Sigmoid colon (tissue), 7 donors: ENCODE results near the gene TMEM92. TPM values are rescaled to one million over a fixed set of nuclear protein-coding genes. Genes with fewer than 3 reads are reported as not detected.

Experiments
- DNase-seq: peaks from one replicate; pipeline ENCODE4 v3.0.0-alpha.2; 2019
- H3K27ac ChIP-seq, 4 donors: fragments of 200-600 bp; sonication (generic); one replicate each; pipeline ENCODE4 v1.5.1; 2016 to 2019; ENCODE audit warnings: mild to moderate bottlenecking in 1 of 4
- H3K27me3 ChIP-seq, 3 donors: fragments of 200-600 bp; sonication (generic); one replicate each; pipeline ENCODE4 v1.5.1; 2019; ENCODE audit warnings: mild to moderate bottlenecking in 1 of 3
- H3K36me3 ChIP-seq, 4 donors: fragments of 200-600 bp; sonication (generic); one replicate each; pipeline ENCODE4 v1.5.1; 2016 to 2019
- H3K4me1 ChIP-seq, 4 donors: fragments of 200-600 bp; sonication (generic); one replicate each; pipeline ENCODE4 v1.5.1; 2017 to 2019
- H3K4me3 ChIP-seq, 4 donors: fragments of 200-600 bp; sonication (generic); one replicate each; pipeline ENCODE4 v1.5.1; 2017 to 2019; ENCODE audit warnings: mild to moderate bottlenecking in 2 of 4, moderate library complexity in 1 of 4
- H3K9me3 ChIP-seq, 4 donors: fragments of 200-600 bp in 3 of 4; sonication (generic) in 3 of 4; one replicate each; pipeline versions ENCODE4 v1.5.1 to v1.6.1; 2013 to 2019
- EP300 ChIP-seq, 4 donors: sonication (generic); formaldehyde crosslinking; IDR thresholded peaks; one replicate each; pipeline ENCODE4 v1.6.1; 2017; ENCODE audit warnings: antibody characterized with exemption in 4 of 4
- POLR2A ChIP-seq, 2 donors: fragments of 450-650 bp; IDR thresholded peaks; one replicate each; pipeline ENCODE4 v1.6.1; 2016; ENCODE audit warnings: antibody characterized with exemption in 2 of 2, mild to moderate bottlenecking in 2 of 2, moderate library complexity in 2 of 2
- POLR2AphosphoS5 ChIP-seq, 4 donors: sonication (generic); formaldehyde crosslinking; IDR thresholded peaks; one replicate each; pipeline ENCODE4 v1.6.1; 2017; ENCODE audit warnings: antibody characterized with exemption in 4 of 4
- WGBS, 2 donors: extraction: QIAGEN DNeasy Blood & Tissue Kit; methylation state at CpG; one replicate each; pipeline ENCODE4 v1.1.7; 2013; 5-methylcytosine and 5-hydroxymethylcytosine counted together
- intact Hi-C: fragments of 100-400 bp; cut with DNase I; formaldehyde crosslinking; loops from one replicate; pipeline ENCODE4 v1.15.1; 2023
- polyA plus RNA-seq, 3 donors: library from polyadenylated mRNA; stranded (reverse); fragments of 200-250 nt; gene quantifications; one replicate each; pipeline ENCODE4 v1.2.3, GENCODE V29; 2013
- total RNA-seq, 4 donors: library from RNA; depleted of rRNA; stranded (reverse); fragments of >200 nt; gene quantifications; one replicate each; pipeline ENCODE4 v1.1.0, GENCODE V29; 2016
- TF ChIP-seq, protein P1 (sequence below), 4 experiments: fragments of 450-650 bp in 3 of 4; fragments of 200-600 bp in 1 of 4; IDR thresholded peaks; one replicate each; pipeline ENCODE4 v1.5.1; 2016 to 2019; ENCODE audit warnings: antibody characterized with exemption in 4 of 4, mild to moderate bottlenecking in 3 of 4, moderate library complexity in 2 of 4
- donor health status: healthy with polysubstance abuse.
- donor health status: Bipolar disorder and iron deficiency.
- donor health status: healthy.

The TMEM92 gene
- total and polyA plus RNA-seq, 7 donors: 2.5 to 9.7 (median 3.6) TPM; not detected in 4

DNA sequence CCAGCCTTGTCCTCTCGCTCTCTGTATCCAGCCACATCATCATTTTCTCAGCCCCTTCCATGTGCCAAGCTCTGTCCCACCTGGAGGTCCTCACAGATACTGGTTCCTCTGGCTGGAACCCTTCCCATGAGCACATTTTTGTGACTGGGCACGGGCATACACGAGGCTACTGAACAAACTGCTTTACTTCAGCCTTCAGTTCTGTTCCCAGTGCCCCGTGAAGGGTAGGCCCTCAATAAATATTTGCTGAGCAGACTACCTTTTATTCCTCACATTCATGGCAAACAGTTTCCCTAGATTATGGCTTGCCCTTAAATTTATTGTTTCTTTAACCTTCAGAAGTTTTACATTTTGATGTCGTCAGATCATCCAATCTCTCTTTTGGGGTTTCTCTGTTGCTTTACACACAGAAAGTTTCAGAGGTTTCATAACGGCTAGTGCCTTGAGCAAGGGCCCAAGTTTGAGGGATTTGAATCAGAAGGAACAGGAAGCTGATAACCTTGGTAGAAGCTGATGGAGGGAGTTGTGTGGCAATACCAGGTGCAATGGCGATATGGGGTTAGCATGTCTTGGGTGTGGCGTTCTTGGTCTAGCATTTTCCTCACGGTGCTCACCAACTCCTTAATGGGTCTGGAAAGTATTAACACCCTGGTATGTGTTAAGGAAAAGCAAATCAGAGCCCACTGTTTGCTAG is 27.8 kb downstream of the TMEM92 start:
- no peak overlapping the region for H3K27ac ChIP-seq
- intact Hi-C loops: loop anchor here (10.0 kb wide), 1 partner anchor 277 kb away; no protein-coding TSS in a partner anchor
- no peak overlapping the region for H3K4me3 ChIP-seq
- TF ChIP-seq POLR2AphosphoS5 (IDR thresholded peaks at IDR 0.05): no peak
- TF ChIP-seq EP300 (IDR thresholded peaks at IDR 0.05): no peak
- TF ChIP-seq POLR2A (IDR thresholded peaks at IDR 0.05): no peak
- TF ChIP-seq, protein P1, sequence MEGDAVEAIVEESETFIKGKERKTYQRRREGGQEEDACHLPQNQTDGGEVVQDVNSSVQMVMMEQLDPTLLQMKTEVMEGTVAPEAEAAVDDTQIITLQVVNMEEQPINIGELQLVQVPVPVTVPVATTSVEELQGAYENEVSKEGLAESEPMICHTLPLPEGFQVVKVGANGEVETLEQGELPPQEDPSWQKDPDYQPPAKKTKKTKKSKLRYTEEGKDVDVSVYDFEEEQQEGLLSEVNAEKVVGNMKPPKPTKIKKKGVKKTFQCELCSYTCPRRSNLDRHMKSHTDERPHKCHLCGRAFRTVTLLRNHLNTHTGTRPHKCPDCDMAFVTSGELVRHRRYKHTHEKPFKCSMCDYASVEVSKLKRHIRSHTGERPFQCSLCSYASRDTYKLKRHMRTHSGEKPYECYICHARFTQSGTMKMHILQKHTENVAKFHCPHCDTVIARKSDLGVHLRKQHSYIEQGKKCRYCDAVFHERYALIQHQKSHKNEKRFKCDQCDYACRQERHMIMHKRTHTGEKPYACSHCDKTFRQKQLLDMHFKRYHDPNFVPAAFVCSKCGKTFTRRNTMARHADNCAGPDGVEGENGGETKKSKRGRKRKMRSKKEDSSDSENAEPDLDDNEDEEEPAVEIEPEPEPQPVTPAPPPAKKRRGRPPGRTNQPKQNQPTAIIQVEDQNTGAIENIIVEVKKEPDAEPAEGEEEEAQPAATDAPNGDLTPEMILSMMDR (IDR thresholded peaks at IDR 0.05): no peak
- no peaks in the 10 kb centered on the region for H3K9me3 ChIP-seq
- WGBS, 2 donors: 31 to 70% methylated on average over 9 of the region's 9 CpGs
- no peak for DNase-seq
- H3K27me3 ChIP-seq: no peaks in the 10 kb centered on the region
- H3K4me1 ChIP-seq: peaks cover 0 to 17% (median 13%) of the 10 kb centered on the region in 4 donors
- H3K36me3 ChIP-seq: no peaks in the 10 kb centered on the region

DNA sequence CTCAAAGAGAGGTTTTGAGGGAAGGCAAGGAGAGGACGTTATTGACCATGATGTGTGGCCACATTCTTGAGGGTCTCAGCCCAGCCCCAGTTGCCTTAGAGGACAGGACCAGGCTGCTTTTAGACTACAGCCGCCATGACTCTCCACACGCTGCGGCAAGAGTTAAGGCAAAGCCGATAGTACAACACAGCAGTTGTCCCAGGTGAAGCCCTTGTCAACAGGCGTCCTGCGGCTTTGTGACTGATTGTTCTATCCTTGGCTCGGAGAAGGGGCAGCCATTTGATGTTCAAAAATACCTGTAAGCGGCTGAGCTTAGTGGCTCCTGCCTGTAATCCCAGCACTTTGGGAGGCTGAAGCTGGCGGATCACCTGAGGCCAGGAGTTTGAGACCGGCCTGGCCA is 28.8 kb downstream of the TMEM92 start:
- no peaks in the 10 kb centered on the region for H3K36me3 ChIP-seq
- H3K27ac ChIP-seq: no peak overlapping the region
- no peaks in the 10 kb centered on the region for H3K27me3 ChIP-seq
- intact Hi-C loops: loop anchor here (10.0 kb wide), 1 partner anchor 278 kb away; no protein-coding TSS in a partner anchor
- H3K4me1 ChIP-seq: peaks cover 0 to 13% (median 11%) of the 10 kb centered on the region in 4 donors
- no peak for TF ChIP-seq POLR2AphosphoS5 (IDR thresholded peaks at IDR 0.05)
- TF ChIP-seq, protein P1 (IDR thresholded peaks at IDR 0.05): no peak
- TF ChIP-seq POLR2A (IDR thresholded peaks at IDR 0.05): no peak
- no peak for TF ChIP-seq EP300 (IDR thresholded peaks at IDR 0.05)
- WGBS, 2 donors: 96 to 97% methylated on average over 11 of the region's 11 CpGs
- H3K4me3 ChIP-seq: no peak overlapping the region
- DNase-seq: no peak
- H3K9me3 ChIP-seq: no peaks in the 10 kb centered on the region

DNA sequence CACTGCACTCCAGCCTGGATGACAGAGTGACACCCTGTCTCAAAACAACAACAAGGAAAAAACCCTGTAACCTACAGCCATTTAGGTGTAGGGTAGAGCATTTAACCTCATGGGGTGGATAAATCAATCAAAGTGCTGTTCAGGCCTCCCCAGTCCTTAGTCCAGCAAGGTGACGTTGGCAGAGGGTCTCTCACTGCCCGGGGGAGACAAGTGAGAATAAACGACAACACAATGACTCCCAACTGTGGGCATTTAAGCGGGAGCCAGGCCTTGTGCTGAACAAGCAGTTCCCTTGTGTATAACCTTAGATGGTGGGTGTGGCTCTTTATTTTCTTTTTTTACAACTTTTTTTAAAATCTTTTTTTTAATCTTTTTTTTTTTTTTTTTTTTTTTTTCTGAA is 29.3 kb downstream of the TMEM92 start:
- 55 to 83% methylated on average over 4 of the region's 4 CpGs for WGBS, 2 donors
- peaks cover 0 to 13% (median 11%) of the 10 kb centered on the region in 4 donors for H3K4me1 ChIP-seq

DNA sequence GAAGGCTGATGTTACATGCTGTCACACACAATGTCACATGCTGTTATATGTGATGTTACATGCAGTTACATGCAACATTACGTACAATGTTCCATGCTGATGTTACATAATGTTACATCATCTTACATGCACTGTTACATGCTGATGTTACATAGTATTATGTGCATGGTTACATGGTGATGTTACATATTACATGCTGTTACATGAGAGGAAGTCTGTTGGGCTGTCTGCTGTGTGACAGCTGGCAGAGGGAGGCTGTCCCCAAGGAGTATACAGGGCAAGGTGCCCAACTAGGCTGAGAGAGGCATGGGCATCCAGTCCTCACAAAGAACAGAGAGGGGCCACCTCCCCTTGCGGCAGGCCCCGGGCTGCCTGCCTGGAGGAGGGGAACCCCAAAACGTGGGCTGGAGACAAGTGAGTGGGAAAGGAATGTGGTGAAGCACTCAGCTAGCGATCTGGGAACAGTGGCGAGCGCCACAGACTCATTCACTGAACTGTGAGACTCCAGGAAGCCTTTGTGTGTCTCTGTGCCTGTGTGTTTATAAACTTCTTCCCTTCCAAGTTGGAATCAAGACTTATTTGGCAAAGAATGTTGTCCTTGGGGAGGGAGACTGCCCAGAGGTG is 30.6 kb downstream of the TMEM92 start:
- H3K4me1 ChIP-seq: peaks cover 0 to 13% (median 11%) of the 10 kb centered on the region in 4 donors
- 64% methylated on average over 7 of the region's 7 CpGs for WGBS, 2 donors
- no peaks in the 10 kb centered on the region for H3K36me3 ChIP-seq
- H3K9me3 ChIP-seq: no peaks in the 10 kb centered on the region
- no peak for DNase-seq
- TF ChIP-seq EP300 (IDR thresholded peaks at IDR 0.05) (no peak), POLR2A (IDR thresholded peaks at IDR 0.05) (no peak), POLR2AphosphoS5 (IDR thresholded peaks at IDR 0.05) (no peak)
- TF ChIP-seq, protein P1 (IDR thresholded peaks at IDR 0.05): no peak
- intact Hi-C loops: loop anchor here (10.0 kb wide), 1 partner anchor 280 kb away; no protein-coding TSS in a partner anchor
- H3K4me3 ChIP-seq: no peak overlapping the region
- peak overlapping the region in 2 of 4 donors; percentile 8 to 25 for H3K27ac ChIP-seq
- H3K27me3 ChIP-seq: peaks cover 0 to 3% (median 0%) of the 10 kb centered on the region in 3 donors

More for the DNA sequence above, 29.3 kb downstream of the TMEM92 start:
- no peaks in the 10 kb centered on the region for H3K27me3 ChIP-seq
- no peak overlapping the region for H3K4me3 ChIP-seq
- no peak for TF ChIP-seq POLR2AphosphoS5 (IDR thresholded peaks at IDR 0.05)
- TF ChIP-seq, protein P1 (IDR thresholded peaks at IDR 0.05): no peak
- no peak for TF ChIP-seq EP300 (IDR thresholded peaks at IDR 0.05)
- no peak for TF ChIP-seq POLR2A (IDR thresholded peaks at IDR 0.05)
- no peaks in the 10 kb centered on the region for H3K36me3 ChIP-seq
- DNase-seq: no peak
- no peaks in the 10 kb centered on the region for H3K9me3 ChIP-seq
- no peak overlapping the region for H3K27ac ChIP-seq
- intact Hi-C loops: loop anchor here (10.0 kb wide), 1 partner anchor 279 kb away; no protein-coding TSS in a partner anchor
